HG02870 (cell line): Measurements from ENCODE around the gene EPB41.

ENCODE experiments used
- ATAC-seq: cut with Tn5 transposase; IDR thresholded peaks from one replicate; pipeline ENCODE4 v1.9.1; 2021; ENCODE audit warnings: mild to moderate bottlenecking, moderate library complexity; ENCODE audit not compliant: unreplicated experiment

EPB41 gene

DNA sequence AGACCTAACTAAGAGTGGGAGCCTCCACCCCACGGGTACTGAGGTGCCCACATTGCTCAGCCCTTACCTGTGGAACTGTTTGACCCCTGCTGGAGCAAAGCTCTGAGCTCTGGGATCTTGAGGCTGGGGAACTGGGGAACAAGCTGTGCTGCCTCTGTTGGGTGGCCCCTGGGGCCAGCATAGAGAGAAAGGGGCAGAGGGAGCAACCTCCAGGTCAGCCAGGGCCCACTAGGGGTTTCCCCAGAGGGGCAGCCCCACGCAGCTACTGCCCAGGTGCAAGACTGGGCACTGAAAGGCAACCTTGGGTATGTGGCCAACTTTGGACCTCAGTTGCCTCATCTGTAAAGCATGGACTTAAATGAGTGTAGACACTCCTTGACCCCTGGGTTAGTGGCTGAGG, 23.5 kb upstream of the EPB41 start:
- ATAC-seq: no peak

DNA sequence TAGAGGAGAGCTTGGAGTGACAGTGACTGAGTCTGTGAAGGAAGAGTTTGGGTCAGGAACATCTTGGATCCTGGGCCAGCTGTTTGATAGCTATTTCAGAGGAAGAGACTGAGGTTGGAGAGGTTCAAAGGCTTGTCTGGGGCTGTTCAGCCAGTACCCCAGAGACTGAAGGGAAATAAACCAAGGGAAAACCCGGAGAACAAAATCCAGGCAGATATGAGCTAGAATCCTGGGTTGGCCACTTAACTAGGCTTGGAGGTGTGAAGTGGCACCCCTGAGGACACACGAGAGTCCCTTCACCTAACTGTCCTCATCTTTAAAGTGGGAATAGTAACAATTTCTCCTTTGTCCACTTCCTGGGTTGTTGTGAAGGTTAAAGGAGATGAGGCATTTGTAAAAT, 23.1 kb upstream of the EPB41 start:
- ATAC-seq: no peak

DNA sequence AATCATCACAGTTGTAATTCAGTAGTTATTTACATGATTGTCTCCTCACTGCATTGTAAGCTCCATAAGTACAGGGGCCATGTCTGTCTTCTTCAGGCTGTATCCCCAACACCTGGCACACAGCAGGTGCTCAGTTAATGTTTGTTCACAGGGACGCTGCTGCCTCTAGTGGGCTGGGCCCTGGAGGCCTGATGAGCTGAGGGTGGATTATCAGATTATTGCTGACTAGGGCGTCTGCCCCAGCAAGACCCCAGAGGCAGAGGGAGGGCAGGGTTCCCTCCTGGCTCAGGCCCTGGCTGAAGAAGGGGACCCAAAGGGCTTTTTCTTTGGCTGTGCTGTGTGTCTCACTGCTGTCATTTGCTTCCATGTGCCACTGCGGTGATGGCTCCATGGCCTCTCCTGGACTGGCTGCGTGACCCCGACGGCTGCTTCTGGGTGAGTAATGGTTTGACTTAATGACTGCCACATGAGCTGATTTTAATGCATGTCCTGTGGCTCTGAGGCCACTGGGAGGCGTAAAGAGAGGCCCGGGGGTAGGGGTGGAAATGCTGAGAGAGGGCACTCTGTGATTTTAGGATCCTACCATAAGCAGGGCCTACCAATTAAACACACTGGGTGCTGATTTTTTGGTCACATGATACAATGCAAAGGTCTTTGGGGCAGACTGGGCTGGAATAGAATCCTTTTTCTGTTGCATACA, 20.8 kb upstream of the EPB41 start:
- ATAC-seq: no peak

DNA sequence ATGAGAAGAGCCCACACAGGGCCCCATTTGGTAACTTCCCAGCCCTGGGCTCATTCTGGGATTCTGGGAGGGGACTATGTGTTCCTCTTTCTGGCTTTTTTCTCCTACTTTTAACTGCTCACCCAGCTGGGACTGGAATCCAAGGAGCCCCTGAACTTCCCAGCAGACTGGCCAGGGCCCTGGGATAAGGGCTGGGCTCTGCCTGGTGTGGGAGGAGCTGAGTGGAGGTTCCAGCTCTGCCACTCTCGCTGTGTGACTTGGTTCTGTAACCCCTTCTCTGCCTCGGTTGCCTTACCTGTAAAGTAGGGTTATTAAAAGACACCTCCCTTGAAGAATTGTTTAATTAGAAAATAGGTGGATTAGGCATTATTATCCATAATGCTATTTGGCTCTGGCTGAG, 19.6 kb upstream of the EPB41 start:
- ATAC-seq: no peak

DNA sequence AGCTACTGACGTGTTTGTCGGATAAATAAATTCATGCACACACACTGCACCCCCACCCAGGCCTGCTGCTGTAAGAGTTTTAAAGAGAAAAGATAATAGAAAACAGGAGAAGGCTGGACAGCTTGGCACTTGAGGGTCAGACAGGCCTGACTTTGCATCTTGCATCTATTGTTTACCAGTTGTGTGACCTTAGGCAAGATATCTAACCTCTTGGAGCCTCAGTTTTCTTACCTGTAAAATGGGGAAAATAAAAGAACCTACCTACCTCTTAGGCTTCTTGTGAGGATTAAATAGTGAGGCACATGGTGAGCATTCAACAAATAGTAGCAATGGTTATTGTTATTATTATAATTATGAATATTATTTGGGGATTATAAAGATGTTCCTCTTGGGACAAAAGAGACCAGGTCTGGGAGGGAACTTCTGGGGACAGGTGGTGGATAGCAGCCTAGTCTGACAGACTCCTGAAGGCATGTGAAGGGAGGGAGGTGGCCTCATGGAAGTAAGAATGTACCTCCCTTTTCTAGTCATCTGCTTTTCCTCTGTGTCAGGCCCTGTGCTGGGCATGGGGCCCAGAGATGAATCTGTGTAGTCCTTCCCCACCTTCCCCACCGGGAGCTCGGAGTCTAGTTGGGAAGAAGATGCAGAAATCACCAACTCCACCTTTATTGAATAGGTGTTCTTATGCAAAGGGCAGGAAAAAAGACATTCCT, 18.3 kb upstream of the EPB41 start:
- no peak for ATAC-seq

DNA sequence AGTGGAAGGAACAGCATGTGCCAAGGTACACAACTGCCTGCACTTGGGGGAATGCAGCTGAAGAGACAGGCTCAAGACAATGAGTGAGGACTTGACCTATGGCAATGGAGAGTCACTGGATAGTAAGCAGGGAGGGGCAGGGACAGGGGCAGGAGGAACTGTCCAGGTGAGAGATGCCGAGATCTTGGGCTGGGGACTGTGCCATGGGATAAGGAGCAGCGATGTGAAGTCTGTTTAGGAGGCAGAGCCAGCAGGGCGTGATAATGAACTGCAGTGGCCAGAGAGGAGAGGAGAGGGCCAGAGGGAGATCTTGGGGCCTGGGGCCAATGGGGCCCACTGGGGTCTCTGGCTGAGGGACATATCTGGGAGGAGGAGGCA, 17.8 kb upstream of the EPB41 start:
- ATAC-seq: no peak

DNA sequence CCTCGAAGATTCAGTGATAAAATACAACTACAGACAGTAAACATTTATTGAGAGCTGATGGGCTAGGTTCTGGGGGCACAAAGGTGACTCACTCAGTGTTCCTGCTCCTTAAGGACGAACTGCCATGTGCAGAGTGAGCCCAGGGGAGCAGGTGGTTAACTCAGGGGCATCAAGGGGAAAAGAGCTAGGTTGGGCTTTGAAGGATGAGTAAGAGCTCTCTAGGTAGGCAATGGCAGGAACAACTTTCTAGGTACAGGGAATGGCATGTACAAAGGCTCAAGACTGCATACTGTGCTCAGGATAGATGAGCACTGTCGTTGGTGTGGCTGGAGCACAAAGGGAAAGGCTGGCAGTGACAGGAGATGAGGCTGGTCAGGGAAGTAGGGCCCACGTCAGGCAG, 16.6 kb upstream of the EPB41 start:
- ATAC-seq: no peak

DNA sequence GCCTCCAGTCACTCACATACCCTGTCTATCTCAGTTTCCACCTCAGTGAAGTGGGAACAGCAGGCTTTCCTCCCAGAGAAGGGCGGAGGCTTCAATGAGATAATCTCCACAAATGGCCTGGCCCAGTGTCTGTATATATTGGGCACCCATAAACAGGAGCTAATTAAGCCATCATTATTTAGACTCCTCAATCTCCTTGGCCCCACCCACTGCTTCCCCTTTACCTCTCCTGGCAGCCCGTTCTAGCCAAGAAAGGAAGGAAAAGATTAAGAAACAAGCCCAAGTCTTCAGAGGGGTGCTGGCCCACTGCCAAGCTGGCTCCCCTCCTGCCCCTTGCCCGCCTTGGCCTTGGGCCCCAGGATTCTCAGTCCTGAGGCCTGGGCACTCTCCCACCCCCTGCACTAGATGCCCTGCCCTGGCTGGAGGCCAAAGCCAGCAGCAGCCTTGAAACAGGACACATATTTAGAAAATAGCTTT, 15.9 kb upstream of the EPB41 start:
- no peak for ATAC-seq

DNA sequence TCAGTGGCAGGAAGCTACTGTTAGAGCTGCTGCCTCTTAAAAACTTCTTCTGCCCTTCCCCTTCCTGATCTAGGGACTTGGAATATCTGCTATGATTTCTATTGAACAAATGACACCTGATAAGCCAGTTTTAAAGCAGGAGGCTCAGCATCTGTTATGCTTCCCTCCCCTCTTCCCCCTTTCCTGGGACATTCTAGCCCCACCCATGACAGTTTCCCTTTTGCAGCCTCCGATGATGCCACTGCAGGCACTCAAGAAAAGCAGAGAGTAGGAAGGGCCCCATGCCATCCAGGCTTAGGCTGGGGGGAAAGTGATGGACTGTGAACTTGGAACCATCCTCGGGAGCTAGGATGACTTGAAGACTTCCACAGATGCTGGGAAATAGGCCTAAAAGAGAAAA, 15.1 kb upstream of the EPB41 start:
- no peak for ATAC-seq

DNA sequence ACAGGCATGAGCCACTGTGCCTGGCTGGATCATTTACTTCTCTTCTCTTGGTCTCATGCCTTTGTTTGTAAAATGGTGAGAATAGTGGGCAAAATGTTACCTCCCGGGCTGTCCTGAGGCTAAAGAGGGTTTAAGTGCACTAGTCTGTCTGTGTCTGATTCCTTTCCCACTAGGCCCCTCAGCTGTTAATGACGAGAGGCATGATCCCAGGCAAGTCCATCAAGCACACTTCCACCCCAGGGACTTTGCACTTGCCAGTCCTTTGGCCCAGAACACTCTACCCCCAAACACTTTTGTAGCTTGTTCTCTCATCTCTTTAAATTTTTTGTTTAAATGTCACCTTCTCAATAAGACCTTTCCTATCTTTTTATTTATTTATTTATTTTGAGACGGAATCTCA, 13.8 kb upstream of the EPB41 start:
- ATAC-seq: no peak

DNA sequence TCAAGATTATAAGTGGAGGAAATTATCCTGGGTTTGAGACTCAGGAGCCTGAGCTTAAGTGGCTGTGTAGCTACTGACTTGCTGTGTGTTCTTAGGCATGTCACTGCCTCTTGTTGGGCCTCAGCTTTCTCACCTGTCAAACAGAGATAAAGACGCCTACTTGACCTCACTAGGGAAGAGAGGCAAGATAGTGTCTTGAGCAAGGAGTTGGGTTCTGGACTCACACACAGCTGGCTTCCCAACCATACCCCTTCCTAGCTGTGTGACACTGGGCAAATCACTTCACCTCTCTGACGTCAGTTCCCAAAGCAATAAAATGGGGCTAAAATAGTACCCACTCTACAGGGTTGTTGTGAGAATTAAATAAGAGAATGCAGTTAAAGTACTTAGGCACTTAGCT, 11.6 kb upstream of the EPB41 start:
- no peak for ATAC-seq

DNA sequence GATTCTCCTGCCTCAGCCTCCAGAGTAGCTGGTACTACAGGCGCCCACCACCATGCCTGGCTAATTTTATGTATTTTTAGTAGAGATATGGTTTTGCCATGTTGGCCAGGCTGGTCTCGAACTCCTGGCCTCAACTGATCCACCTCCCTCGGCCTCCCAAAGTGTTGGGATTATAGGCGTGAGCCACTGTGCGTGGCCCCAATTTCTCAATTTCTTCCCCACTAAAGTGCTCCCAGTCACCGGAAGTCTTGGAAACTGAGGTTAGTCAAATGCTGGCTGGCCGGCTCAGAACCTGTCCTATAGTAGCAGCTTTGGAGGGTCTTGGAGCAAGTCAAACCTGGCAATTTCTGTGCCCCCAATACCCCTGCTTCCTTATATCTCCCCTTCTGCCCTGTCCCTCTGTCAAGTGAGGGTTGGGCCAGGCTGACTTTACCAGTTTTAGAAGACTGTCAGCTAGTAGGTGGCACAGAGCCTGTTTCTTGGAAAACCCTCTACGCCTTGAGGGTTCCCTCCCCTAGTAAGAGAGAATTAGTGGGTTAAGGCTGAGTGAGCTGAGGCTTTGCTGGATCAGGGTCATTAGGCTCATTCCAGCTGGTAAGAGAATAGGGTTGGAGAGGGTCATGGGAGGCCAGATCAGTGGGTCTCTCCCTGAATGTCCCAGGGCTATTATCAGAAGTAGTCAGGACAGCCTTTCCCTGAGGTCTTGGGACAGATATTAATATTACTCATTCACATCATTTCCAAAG, 8.3 kb upstream of the EPB41 start:
- ATAC-seq: no peak

DNA sequence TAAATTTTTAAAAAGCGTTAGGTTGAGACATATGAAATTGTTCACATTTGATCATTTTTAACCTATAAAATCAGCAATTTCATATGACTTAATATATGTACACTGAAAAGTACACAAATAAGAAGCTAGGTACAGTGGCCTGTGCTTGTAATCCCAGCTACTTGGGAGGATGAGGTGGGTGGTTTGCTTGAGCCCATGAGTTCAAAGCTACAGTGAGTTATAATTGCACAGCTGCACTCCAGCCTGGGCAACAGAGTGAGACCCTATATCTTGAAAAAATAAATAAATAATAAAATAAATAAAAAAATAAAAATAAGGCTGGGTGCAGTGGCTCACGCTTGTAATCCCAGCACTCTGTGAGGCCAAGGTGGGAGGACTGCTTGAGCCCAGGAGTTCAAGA, 5.2 kb upstream of the EPB41 start:
- ATAC-seq: no peak

DNA sequence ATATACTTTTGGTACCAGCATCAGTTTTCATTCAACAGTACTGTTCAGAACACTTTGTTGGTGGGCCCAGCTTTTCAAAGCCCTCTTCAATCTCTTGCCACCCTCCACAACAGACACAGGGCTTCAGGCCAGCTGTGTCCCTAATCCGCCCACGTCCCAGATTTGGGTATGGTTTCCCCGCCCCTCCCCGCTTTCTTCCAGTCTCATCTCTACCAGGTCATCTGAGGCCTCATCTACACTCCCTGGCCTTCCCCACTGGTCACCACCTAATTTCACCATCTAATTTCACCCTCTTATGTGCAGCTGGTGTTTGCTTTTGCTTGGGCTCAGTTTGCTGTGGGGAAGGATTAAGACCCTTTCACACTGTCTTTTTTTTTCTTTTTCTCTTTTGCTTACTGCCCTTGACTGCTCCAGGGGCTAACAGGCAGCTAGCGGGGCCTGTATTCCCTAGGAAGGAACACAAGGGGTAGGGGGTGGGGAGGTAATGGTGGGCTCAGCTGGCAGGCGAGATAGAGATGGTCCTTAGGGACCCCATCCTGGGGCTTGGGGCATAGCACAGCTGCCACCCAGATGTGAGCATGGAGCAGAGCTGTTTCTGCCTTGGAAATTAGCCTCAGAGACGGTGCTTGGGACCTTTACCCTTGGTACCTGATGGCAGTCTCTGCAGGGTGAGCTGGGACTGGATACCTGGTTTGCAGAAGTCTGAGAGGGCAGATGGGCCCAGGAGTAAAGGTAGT, 3.8 kb upstream of the EPB41 start:
- ATAC-seq: no peak

DNA sequence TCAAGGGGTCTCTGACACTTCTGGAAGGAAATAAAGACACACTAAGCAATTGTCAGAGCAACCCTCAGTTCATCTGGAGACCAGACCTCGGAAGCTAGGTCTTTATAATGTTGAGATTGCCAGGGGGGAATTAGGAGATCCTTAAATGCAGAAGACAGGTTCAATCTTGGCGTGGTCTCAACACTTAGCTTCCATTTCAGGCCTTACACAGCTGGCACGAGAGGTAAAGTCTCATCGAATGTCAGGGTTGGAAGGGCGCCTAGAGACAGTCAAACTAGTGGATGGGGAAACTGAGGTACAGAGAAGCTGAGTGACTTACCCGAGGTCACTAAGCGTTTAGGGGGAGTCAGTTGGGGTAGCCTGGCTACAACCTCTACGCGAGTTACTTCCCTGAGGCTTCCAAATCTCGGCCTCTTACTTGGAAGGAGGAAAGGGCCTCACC, 562 bp upstream of the EPB41 start:
- ATAC-seq: no peak

DNA sequence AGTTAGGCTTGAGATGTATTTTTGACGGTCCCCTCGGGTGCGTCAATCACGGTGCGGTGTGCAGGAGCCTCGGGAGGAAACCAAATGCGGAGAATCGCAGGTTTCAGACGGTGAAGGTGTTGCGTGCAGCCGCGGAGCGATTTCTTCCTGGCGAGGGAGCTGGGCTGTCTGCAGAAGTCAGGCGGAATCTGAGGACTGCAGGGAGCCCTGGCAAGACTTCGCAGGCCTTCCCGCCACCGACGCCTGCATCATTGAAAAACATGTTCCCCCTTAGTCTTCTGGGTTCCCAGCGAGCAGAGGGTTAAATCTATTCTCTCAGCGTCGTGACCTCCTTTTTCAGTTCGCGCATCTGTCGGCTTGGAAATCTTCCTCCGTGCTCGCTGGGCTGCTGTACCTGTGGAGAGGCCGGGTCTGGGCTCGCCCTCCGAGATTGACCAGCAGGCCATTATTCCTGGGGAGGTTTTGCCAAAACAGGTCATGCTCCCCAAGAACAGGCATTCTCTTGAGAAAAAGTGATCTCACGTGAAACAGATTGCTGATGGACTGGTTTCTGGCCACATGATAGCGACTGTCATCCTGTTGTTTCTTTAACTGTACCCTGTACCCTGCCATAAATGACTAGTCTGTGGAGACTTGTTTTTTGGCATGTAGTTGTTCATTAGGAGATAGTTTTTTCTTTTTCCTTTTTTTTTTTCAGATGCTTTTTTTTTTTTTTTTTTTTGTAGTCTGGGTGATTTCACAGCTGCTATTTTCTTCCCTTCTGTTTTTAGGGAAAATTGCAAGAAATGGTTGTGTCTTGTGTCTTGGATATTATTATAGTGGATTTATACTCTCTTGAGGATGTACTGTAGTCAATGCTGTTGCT, 894 bp downstream of the EPB41 start:
- no peak for ATAC-seq

DNA sequence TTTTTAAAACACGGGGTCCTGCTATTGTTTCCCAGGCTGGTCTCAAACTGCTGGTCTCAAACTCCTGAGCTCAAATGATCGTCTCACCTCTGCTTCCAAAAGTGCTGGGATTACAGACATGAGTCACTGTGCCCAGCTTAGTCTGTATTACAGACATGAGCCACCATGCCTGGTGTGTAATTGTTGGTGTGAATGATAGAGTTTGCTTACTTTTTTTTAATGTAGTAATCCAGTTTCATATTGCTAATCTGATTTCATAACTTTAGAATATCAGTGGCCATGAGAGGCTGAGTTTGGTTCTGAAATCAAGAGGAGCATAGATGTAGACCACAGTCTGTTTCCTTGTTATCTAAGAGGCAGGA, 3.4 kb downstream of the EPB41 start:
- ATAC-seq: no peak

DNA sequence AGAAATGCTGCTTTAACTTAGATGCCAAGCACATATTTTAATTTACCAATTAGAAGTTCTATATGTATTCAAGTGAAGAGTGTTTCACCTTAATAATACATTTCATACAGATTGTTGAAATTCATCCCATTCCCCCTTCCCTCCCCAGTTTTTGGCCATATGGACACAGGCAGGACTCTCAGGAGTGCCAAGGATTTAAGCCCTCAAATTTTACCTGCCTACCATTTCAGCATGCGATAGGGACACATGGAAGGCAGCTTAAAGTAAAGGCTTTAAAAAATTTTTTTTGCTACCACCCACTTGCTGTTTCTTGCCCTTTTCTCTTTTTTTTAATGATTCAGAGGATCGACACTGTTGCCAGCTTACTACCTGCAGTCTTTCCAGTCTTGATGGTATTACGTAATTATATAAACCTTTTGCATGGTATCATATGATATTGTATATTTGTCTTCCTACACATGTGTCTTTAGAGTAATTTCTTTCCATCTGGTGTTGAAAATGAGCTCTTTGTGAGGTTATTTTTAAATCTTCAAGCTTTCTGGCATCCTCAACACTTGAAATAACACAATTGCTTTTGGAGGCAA, 7.0 kb downstream of the EPB41 start:
- ATAC-seq: no peak

DNA sequence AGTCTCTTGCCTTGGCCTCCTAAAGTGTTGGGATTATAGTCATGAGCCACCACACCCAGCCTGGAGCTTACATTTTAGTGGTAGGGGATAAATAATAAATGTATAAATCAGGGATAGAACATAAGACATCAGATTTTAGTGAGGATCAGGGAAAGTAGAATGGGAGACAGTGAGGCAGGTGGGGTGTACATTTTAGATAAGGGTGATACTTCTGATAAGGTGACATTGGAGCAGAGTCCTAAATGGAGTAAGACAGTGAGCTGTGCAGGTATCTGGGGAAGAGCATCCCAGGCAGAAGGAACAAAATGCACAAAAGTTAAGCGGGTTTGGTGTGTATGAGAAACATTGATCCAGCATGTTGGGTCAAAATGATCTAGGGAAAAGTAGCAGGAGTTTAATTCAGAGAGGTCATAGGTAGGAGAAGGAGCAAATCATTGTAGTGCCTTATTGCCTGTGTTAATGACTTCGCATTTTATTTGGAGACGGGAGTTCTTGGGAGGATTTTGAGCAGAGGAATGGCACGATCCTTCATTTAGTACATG, 11.1 kb downstream of the EPB41 start:
- no peak for ATAC-seq
